Mesothelial cell of epicardium (in vitro differentiated cells): Measurements from ENCODE around the gene SNRNP25. TPM values are rescaled to one million over a fixed set of nuclear protein-coding genes. Genes with fewer than 3 reads are reported as not detected.
"Not testable (repeated sequence)": the region's sequence is repeated elsewhere in the genome, so short reads cannot be mapped to it uniquely, and the experiment has no call there.

Source experiments
- DNase-seq, 2 experiments: peaks; one replicate each; pipeline ENCODE4 v3.0.0; 2021; ENCODE audit warnings: low spot score in 2 of 2; ENCODE audit not compliant: unreplicated experiment in 2 of 2
- H3K27ac Mint-ChIP-seq: 2 replicates; pipeline ENCODE4 v1.8.0; 2021; ENCODE audit warnings: mixed read lengths
- H3K27me3 Mint-ChIP-seq: 2 replicates; pipeline ENCODE4 v1.8.0; 2021; ENCODE audit warnings: low read depth, mixed read lengths
- H3K36me3 Mint-ChIP-seq: 2 replicates; pipeline ENCODE4 v1.8.0; 2021; ENCODE audit warnings: mixed read lengths
- H3K4me1 Mint-ChIP-seq: 2 replicates; pipeline ENCODE4 v1.8.0; 2021; ENCODE audit warnings: mixed read lengths
- H3K4me3 Mint-ChIP-seq: 2 replicates; pipeline ENCODE4 v1.8.0; 2021; ENCODE audit warnings: mild to moderate bottlenecking, moderate library complexity, mixed read lengths
- H3K9me3 Mint-ChIP-seq: 2 replicates; pipeline ENCODE4 v1.8.0; 2021; ENCODE audit warnings: mixed read lengths
- CTCF ChIP-seq: fragments of 200-600 bp; sonication (generic); IDR thresholded peaks from one replicate; pipeline ENCODE4 v1.5.0; 2021; ENCODE audit warnings: antibody characterized with exemption; ENCODE audit not compliant: unreplicated experiment
- total RNA-seq: library from RNA; stranded (reverse); gene quantifications from 3 replicates; pipeline ENCODE4 v1.2.1, GENCODE V29; 2021

Gene SNRNP25
- total RNA-seq, 1 donor from 2014 or later = 33.1 TPM

- H3K9me3 Mint-ChIP-seq = peaks cover 5% of the 10 kb centered on the region
- H3K36me3 Mint-ChIP-seq = peaks cover 13% of the 10 kb centered on the region
- H3K4me3 Mint-ChIP-seq = no peak overlapping the region
- no peak overlapping the region for H3K27ac Mint-ChIP-seq
- H3K27me3 Mint-ChIP-seq = no peaks in the 10 kb centered on the region
- no peak for DNase-seq
- TF ChIP-seq CTCF = no peak
- H3K4me1 Mint-ChIP-seq = peaks cover 10% of the 10 kb centered on the region
Observed at GRCh38 chr16:37511-37910, 16.1 kb upstream of the SNRNP25 start.

GRCh38 chr16:38206-38605, 15.4 kb upstream of the SNRNP25 start:
- H3K4me3 Mint-ChIP-seq, H3K27me3 Mint-ChIP-seq, DNase-seq, H3K9me3 Mint-ChIP-seq, H3K27ac Mint-ChIP-seq: not testable (repeated sequence)
- Mint-ChIP-seq H3K36me3 (peaks cover 20% of the 10 kb centered on the region), H3K4me1 (peaks cover 10% of the 10 kb centered on the region)

- Mint-ChIP-seq H3K27me3 (no peaks in the 10 kb centered on the region), H3K4me3 (no peak overlapping the region)
Observed at GRCh38 chr16:38941-39892, 14.4 kb upstream of the SNRNP25 start.

GRCh38 chr16:41439-42068, 12.1 kb upstream of the SNRNP25 start:
- Mint-ChIP-seq H3K27ac (no peak overlapping the region), H3K36me3 (peaks cover 39% of the 10 kb centered on the region)

More at GRCh38 chr16:38941-39892, 14.4 kb upstream of the SNRNP25 start:
- Mint-ChIP-seq H3K9me3 (peaks cover 5% of the 10 kb centered on the region), H3K27ac (no peak overlapping the region), H3K4me1 (peaks cover 9% of the 10 kb centered on the region), H3K36me3 (peaks cover 26% of the 10 kb centered on the region)
- no peak for TF ChIP-seq CTCF
- DNase-seq = no peak

GRCh38 chr16:42069-42457, 11.6 kb upstream of the SNRNP25 start:
- H3K4me1 Mint-ChIP-seq = no peaks in the 10 kb centered on the region
- no peak for DNase-seq
- no peaks in the 10 kb centered on the region for H3K27me3 Mint-ChIP-seq
- no peak overlapping the region for H3K27ac Mint-ChIP-seq
- no peak overlapping the region for H3K4me3 Mint-ChIP-seq
- TF ChIP-seq CTCF = no peak
- H3K36me3 Mint-ChIP-seq = peaks cover 40% of the 10 kb centered on the region
- peaks cover 5% of the 10 kb centered on the region for H3K9me3 Mint-ChIP-seq

More at GRCh38 chr16:41439-42068, 12.1 kb upstream of the SNRNP25 start:
- Mint-ChIP-seq H3K27me3 (no peaks in the 10 kb centered on the region), H3K4me3 (no peak overlapping the region), H3K4me1 (no peaks in the 10 kb centered on the region), H3K9me3 (peaks cover 5% of the 10 kb centered on the region)
- TF ChIP-seq CTCF = no peak
- no peak for DNase-seq

- Mint-ChIP-seq H3K36me3 (peaks cover 44% of the 10 kb centered on the region), H3K4me3 (no peak overlapping the region), H3K27me3 (no peaks in the 10 kb centered on the region), H3K4me1 (no peaks in the 10 kb centered on the region), H3K27ac (no peak overlapping the region), H3K9me3 (peaks cover 5% of the 10 kb centered on the region)
- DNase-seq = no peak
- TF ChIP-seq CTCF = no peak
Observed at GRCh38 chr16:42691-43090, 10.9 kb upstream of the SNRNP25 start.
